HG02588 (cell line): ENCODE data around the gene ZAR1.

Experiments
- ATAC-seq: cut with Tn5 transposase; IDR thresholded peaks from one replicate; pipeline ENCODE4 v1.9.1; 2021; ENCODE audit warnings: mild to moderate bottlenecking, moderate library complexity; ENCODE audit not compliant: unreplicated experiment

ZAR1 gene

GRCh38 chr4:48489683-48490011, 405 bp upstream of the ZAR1 start:
- ATAC-seq: peak; percentile 7

- ATAC-seq: no peak
Measured at GRCh38 chr4:48490680-48491513, 845 bp downstream of the ZAR1 start.

GRCh38 chr4:48491514-48492176, 1.6 kb downstream of the ZAR1 start:
- ATAC-seq: no peak

GRCh38 chr4:48493452-48494100, 3.5 kb downstream of the ZAR1 start:
- ATAC-seq: no peak

GRCh38 chr4:48495941-48496340, 5.9 kb downstream of the ZAR1 start:
- no peak for ATAC-seq

GRCh38 chr4:48498895-48499294, 8.8 kb downstream of the ZAR1 start:
- ATAC-seq: no peak

- ATAC-seq: peak; percentile 78
Measured at GRCh38 chr4:48499551-48500066, 9.6 kb downstream of the ZAR1 start.

- ATAC-seq: no peak
Measured at GRCh38 chr4:48503233-48504025, 13.4 kb downstream of the ZAR1 start.

GRCh38 chr4:48504026-48504330, 13.9 kb downstream of the ZAR1 start:
- no peak for ATAC-seq

- no peak for ATAC-seq
Measured at GRCh38 chr4:48504352-48504751, 14.3 kb downstream of the ZAR1 start.

- ATAC-seq: no peak
Measured at GRCh38 chr4:48506716-48507115, 16.7 kb downstream of the ZAR1 start.

- no peak for ATAC-seq
Measured at GRCh38 chr4:48509543-48509942, 19.5 kb downstream of the ZAR1 start.

GRCh38 chr4:48518143-48518542, 28.1 kb downstream of the ZAR1 start:
- no peak for ATAC-seq

GRCh38 chr4:48526406-48526805, 36.4 kb downstream of the ZAR1 start:
- ATAC-seq: no peak

GRCh38 chr4:48538358-48538757, 48.3 kb downstream of the ZAR1 start:
- no peak for ATAC-seq

- no peak for ATAC-seq
Measured at GRCh38 chr4:48539597-48539996, 49.5 kb downstream of the ZAR1 start.

GRCh38 chr4:48542888-48543287, 52.8 kb downstream of the ZAR1 start:
- ATAC-seq: no peak

GRCh38 chr4:48543796-48544195, 53.7 kb downstream of the ZAR1 start:
- no peak for ATAC-seq
